WTC11 (cell line): ENCODE measurements around the gene SH3PXD2A. TPM values are rescaled to one million over a fixed set of nuclear protein-coding genes. Genes with fewer than 3 reads are reported as not detected.

Experiments used
- ATAC-seq: fragments of 200-7000 bp; cut with Tn5 transposase; 2 replicates; pipeline ENCODE4 v1.10.0; 2021; ENCODE audit warnings: mild to moderate bottlenecking, moderate library complexity
- CTCF ChIA-PET: fragments of 300-600 bp; sonication (Branson Sonifier 250); formaldehyde crosslinking; loops from one replicate; lab custom pipeline; 2021; ENCODE audit warnings: antibody characterized with exemption; lab: Charles Lee
- POLR2A ChIA-PET: fragments of 350-600 bp; sonication (Branson Sonifier 250); formaldehyde crosslinking; loops from one replicate; lab custom pipeline; 2021; ENCODE audit warnings: antibody characterized with exemption; lab: Charles Lee
- DNase-seq: peaks from one replicate; pipeline ENCODE4 v3.0.0; 2021; ENCODE audit warnings: low spot score
- H3K27ac Mint-ChIP-seq: 2 replicates; pipeline ENCODE4 v1.8.0; 2021; ENCODE audit warnings: mixed read lengths
- H3K27me3 Mint-ChIP-seq: 2 replicates; pipeline ENCODE4 v1.8.0; 2021; ENCODE audit warnings: low read depth, mild to moderate bottlenecking, moderate library complexity, mixed read lengths
- H3K36me3 Mint-ChIP-seq: 2 replicates; pipeline ENCODE4 v1.8.0; 2021; ENCODE audit warnings: mixed read lengths
- H3K4me1 Mint-ChIP-seq: 2 replicates; pipeline ENCODE4 v1.8.0; 2022; ENCODE audit warnings: mixed read lengths
- H3K4me3 Mint-ChIP-seq: 2 replicates; pipeline ENCODE4 v1.8.0; 2021; ENCODE audit warnings: mild to moderate bottlenecking, moderate library complexity, mixed read lengths
- H3K9me3 Mint-ChIP-seq: 2 replicates; pipeline ENCODE4 v1.8.0; 2021; ENCODE audit warnings: mixed read lengths
- E2F5 ChIP-seq: sonication (generic); formaldehyde crosslinking; IDR thresholded peaks from 2 replicates; pipeline ENCODE4 v1.8.1; 2022; ENCODE audit warnings: mild to moderate bottlenecking, moderate library complexity, missing genetic modification reagents
- FOXK1 ChIP-seq: sonication (generic); formaldehyde crosslinking; IDR thresholded peaks from 2 replicates; pipeline ENCODE4 v1.8.0; 2022; ENCODE audit warnings: mild to moderate bottlenecking, moderate library complexity, missing genetic modification reagents
- GTF2I ChIP-seq: fragments of 250-450 bp; sonication (Bioruptor Pico); conservative IDR thresholded peaks from 2 replicates; pipeline ENCODE4 v1.4.0; 2021; ENCODE audit warnings: mild to moderate bottlenecking
- IRF1 ChIP-seq: sonication (generic); formaldehyde crosslinking; IDR thresholded peaks from 2 replicates; pipeline ENCODE4 v1.8.0; 2023; ENCODE audit warnings: missing genetic modification reagents
- JUN ChIP-seq: sonication (generic); formaldehyde crosslinking; IDR thresholded peaks from 2 replicates; pipeline ENCODE4 v1.8.0; 2023; ENCODE audit warnings: mild to moderate bottlenecking, missing genetic modification reagents
- MLX ChIP-seq: sonication (generic); formaldehyde crosslinking; IDR thresholded peaks from 2 replicates; pipeline ENCODE4 v1.8.1; 2023; ENCODE audit warnings: mild to moderate bottlenecking, missing genetic modification reagents, moderate library complexity
- MYBL2 ChIP-seq: sonication (generic); formaldehyde crosslinking; IDR thresholded peaks from 2 replicates; pipeline ENCODE4 v1.8.1; 2023; ENCODE audit warnings: mild to moderate bottlenecking, moderate library complexity, missing genetic modification reagents
- NFATC4 ChIP-seq: fragments of 250-450 bp; sonication (Bioruptor Pico); IDR thresholded peaks from 2 replicates; pipeline ENCODE4 v1.9.0; 2021; ENCODE audit warnings: mild to moderate bottlenecking
- NFE2L1 ChIP-seq: sonication (generic); formaldehyde crosslinking; IDR thresholded peaks from 2 replicates; pipeline ENCODE4 v1.8.1; 2023; ENCODE audit warnings: missing genetic modification reagents
- OVOL2 ChIP-seq: fragments of 250-450 bp; sonication (Bioruptor Pico); IDR thresholded peaks from 2 replicates; pipeline ENCODE4 v1.9.0; 2021; ENCODE audit warnings: mild to moderate bottlenecking, borderline replicate concordance
- PREB ChIP-seq: sonication (generic); formaldehyde crosslinking; IDR thresholded peaks from 2 replicates; pipeline ENCODE4 v1.8.1; 2022; ENCODE audit warnings: mild to moderate bottlenecking, missing genetic modification reagents, moderate library complexity, borderline replicate concordance
- RORB ChIP-seq: fragments of 250-450 bp; sonication (Bioruptor Pico); IDR thresholded peaks from 2 replicates; pipeline ENCODE4 v1.9.0; 2021; ENCODE audit warnings: mild to moderate bottlenecking
- SP1 ChIP-seq: sonication (generic); formaldehyde crosslinking; conservative IDR thresholded peaks from 2 replicates; pipeline ENCODE4 v1.8.1; 2022; ENCODE audit warnings: missing genetic modification reagents
- STAT6 ChIP-seq: sonication (generic); formaldehyde crosslinking; conservative IDR thresholded peaks from 2 replicates; pipeline ENCODE4 v1.8.1; 2023; ENCODE audit warnings: mild to moderate bottlenecking, low read depth, missing genetic modification reagents, moderate library complexity
- ZBTB21 ChIP-seq: sonication (generic); formaldehyde crosslinking; IDR thresholded peaks from 2 replicates; pipeline ENCODE4 v1.8.1; 2023; ENCODE audit warnings: mild to moderate bottlenecking, missing genetic modification reagents, borderline replicate concordance
- ZMAT4 ChIP-seq: fragments of 250-450 bp; sonication (Bioruptor Pico); IDR thresholded peaks from 2 replicates; pipeline ENCODE4 v1.9.0; 2021; ENCODE audit warnings: mild to moderate bottlenecking
- ZNF317 ChIP-seq: sonication (generic); formaldehyde crosslinking; IDR thresholded peaks from 2 replicates; pipeline ENCODE4 v1.8.1; 2023; ENCODE audit warnings: low read depth, mild to moderate bottlenecking, moderate library complexity, missing genetic modification reagents, borderline replicate concordance
- ZNF425 ChIP-seq: fragments of 250-450 bp; sonication (Bioruptor Pico); conservative IDR thresholded peaks from 2 replicates; pipeline ENCODE4 v1.9.0; 2021; ENCODE audit warnings: mild to moderate bottlenecking
- total RNA-seq: library from RNA; stranded (reverse); gene quantifications from 3 replicates; pipeline ENCODE4 v1.2.3, GENCODE V29; 2021

SH3PXD2A gene
- total RNA-seq, 1 experiment from 2014 or later: 15.7 TPM

GRCh38 chr10:103790580-103790979, 64.8 kb downstream of the SH3PXD2A start:
- Mint-ChIP-seq H3K4me1 (peaks cover 3% of the 10 kb centered on the region; the same call in 1 of the 2 replicates), H3K27me3 (no peaks in the 10 kb centered on the region), H3K36me3 (no peaks in the 10 kb centered on the region)
- ATAC-seq: no peak
- POLR2A ChIA-PET: no interaction called here
- no peak for DNase-seq
- no peak for TF ChIP-seq RORB (CRISPR knock-in tag)
- no peak for TF ChIP-seq ZMAT4
- no peak for TF ChIP-seq NFE2L1 (CRISPR knock-in tag)
- no peak for TF ChIP-seq ZNF317 (CRISPR knock-in tag)
- no peak for TF ChIP-seq IRF1 (CRISPR knock-in tag)
- no peak for TF ChIP-seq GTF2I (CRISPR knock-in tag)
- TF ChIP-seq, all 79 proteins: peak for 0
- no peak overlapping the region for H3K27ac Mint-ChIP-seq
- CTCF ChIA-PET: interaction anchor here (0.9 to 2.4 kb wide), 2 partner anchors 10 to 105 kb away, joined by 3 to 12 read pairs; no protein-coding TSS in a partner anchor
- H3K4me3 Mint-ChIP-seq: no peak overlapping the region
- H3K9me3 Mint-ChIP-seq: no peaks in the 10 kb centered on the region

- no peak overlapping the region for H3K4me3 Mint-ChIP-seq
- ChIA-PET CTCF (interaction anchor here (0.9 to 2.4 kb wide), 2 partner anchors 10 to 104 kb away, joined by 3 to 12 read pairs; no protein-coding TSS in a partner anchor), POLR2A (no interaction called here)
- no peaks in the 10 kb centered on the region for H3K9me3 Mint-ChIP-seq
- H3K36me3 Mint-ChIP-seq: no peaks in the 10 kb centered on the region
- DNase-seq (no peak), ATAC-seq (no peak)
- H3K27ac Mint-ChIP-seq: no peak overlapping the region
- TF ChIP-seq SP1 (no peak), JUN (CRISPR knock-in tag) (no peak), STAT6 (no peak), FOXK1 (CRISPR knock-in tag) (no peak), PREB (no peak), NFATC4 (CRISPR knock-in tag) (no peak), OVOL2 (CRISPR knock-in tag) (no peak), MLX (CRISPR knock-in tag) (no peak), ZBTB21 (no peak), ZNF425 (CRISPR knock-in tag) (no peak), E2F5 (no peak), MYBL2 (CRISPR knock-in tag) (no peak)
- H3K4me1 Mint-ChIP-seq: peaks cover 6% of the 10 kb centered on the region; the same call in 1 of the 2 replicates
- H3K27me3 Mint-ChIP-seq: no peaks in the 10 kb centered on the region
Measured at GRCh38 chr10:103789771-103790201, 65.6 kb downstream of the SH3PXD2A start.
